ENCODE data around the gene AVL9.

GRCh38 chr7:32511791-32512190 is 16.5 kb downstream of the AVL9 start:
- TF ChIP-seq CTCF (conservative IDR thresholded peaks at IDR 0.05 in 1 of 2, IDR thresholded peaks at IDR 0.05 in 1 of 2; ENCODE audit: extremely low read depth in 1 of 2, insufficient read depth in 1 of 2, low read depth in 1 of 2, low read length in 2 of 2): no peak
- TF ChIP-seq EZH2 (IDR thresholded peaks at IDR 0.05; ENCODE audit: borderline replicate concordance, low read length): no peak

Data from mammary epithelial cell (primary cell).